Spleen (tissue), 11 donors: ENCODE measurements around the gene MAGI2. TPM values are rescaled to one million over a fixed set of nuclear protein-coding genes. Genes with fewer than 3 reads are reported as not detected.

Experiments used
- DNase-seq: peaks from one replicate; pipeline ENCODE4 v3.0.0-alpha.2; 2020
- H3K27ac ChIP-seq, 8 donors: fragments of 200-600 bp; sonication (generic) in 7 of 8; 1 replicate in 4 of 8; 2 replicates in 4 of 8; pipeline versions ENCODE4 v1.5.0 to v1.8.0; 2016 to 2021; ENCODE audit warnings: inconsistent platforms in 4 of 8, mild to moderate bottlenecking in 4 of 8, moderate library complexity in 1 of 8
- H3K27me3 ChIP-seq, 7 donors: fragments of 200-600 bp; sonication (generic) in 6 of 7; replicated peaks in 1 of 7; 1 replicate in 4 of 7; 2 replicates in 3 of 7; pipeline versions ENCODE4 v1.5.0 to v1.8.0; 2016 to 2021; ENCODE audit warnings: inconsistent platforms in 3 of 7, mild to moderate bottlenecking in 1 of 7
- H3K36me3 ChIP-seq, 6 donors: fragments of 200-600 bp; sonication (generic) in 5 of 6; 1 replicate in 4 of 6; 2 replicates in 2 of 6; pipeline versions ENCODE4 v1.5.0 to v1.8.0; 2016 to 2021; ENCODE audit warnings: inconsistent platforms in 2 of 6
- H3K4me1 ChIP-seq, 6 donors: fragments of 200-600 bp; sonication (generic) in 5 of 6; 1 replicate in 3 of 6; 2 replicates in 3 of 6; pipeline versions ENCODE4 v1.5.0 to v1.8.0; 2016 to 2021; ENCODE audit warnings: inconsistent platforms in 3 of 6
- H3K4me3 ChIP-seq, 8 donors: fragments of 200-600 bp; sonication (generic) in 7 of 8; 1 replicate in 4 of 8; 2 replicates in 4 of 8; pipeline versions ENCODE4 v1.5.0 to v1.8.0; 2016 to 2021; ENCODE audit warnings: inconsistent platforms in 4 of 8, mild to moderate bottlenecking in 4 of 8, moderate library complexity in 2 of 8
- H3K9me3 ChIP-seq, 8 donors: fragments of 200-600 bp; sonication (generic) in 7 of 8; 1 replicate in 4 of 8; 2 replicates in 4 of 8; pipeline versions ENCODE4 v1.5.0 to v1.8.0; 2016 to 2021; ENCODE audit warnings: inconsistent platforms in 4 of 8
- CTCF ChIP-seq, 11 experiments: fragments of 200-600 bp in 7 of 11; fragments of 450-650 bp in 4 of 11; sonication (generic) in 4 of 11; IDR thresholded peaks in 8 of 11; conservative IDR thresholded peaks in 3 of 11; 1 replicate in 7 of 11; 2 replicates in 4 of 11; pipeline versions ENCODE4 v1.4.0 to v1.8.0; 2016 to 2021; ENCODE audit warnings: antibody characterized with exemption in 11 of 11, inconsistent platforms in 4 of 11, mild to moderate bottlenecking in 1 of 11
- POLR2A ChIP-seq, 3 donors: fragments of 450-650 bp; IDR thresholded peaks; one replicate each; pipeline ENCODE4 v1.5.1; 2017; ENCODE audit warnings: antibody characterized with exemption in 3 of 3, mild to moderate bottlenecking in 1 of 3
- POLR2AphosphoS5 ChIP-seq, 3 donors: sonication (generic); formaldehyde crosslinking; IDR thresholded peaks; one replicate each; pipeline ENCODE4 v1.5.1; 2017; ENCODE audit warnings: antibody characterized with exemption in 3 of 3
- WGBS, 5 donors: extraction: QIAGEN DNeasy Blood & Tissue Kit in 3 of 5; methylation state at CpG; one replicate each; pipeline versions ENCODE4 v1.1.5 to v1.1.7; 2013 to 2018; 5-methylcytosine and 5-hydroxymethylcytosine counted together
- intact Hi-C: fragments of 100-400 bp; cut with DNase I; formaldehyde crosslinking; loops from one replicate; pipeline ENCODE4 v1.15.0; 2023; ENCODE audit warnings: low total_unique reads
- polyA plus RNA-seq, 3 donors: library from polyadenylated mRNA; stranded (reverse); fragments of 200-250 nt; gene quantifications; one replicate each; pipeline ENCODE4 v1.2.1, GENCODE V29; 2013
- total RNA-seq, 7 donors: library from RNA; depleted of rRNA in 3 of 7; stranded (reverse); fragments of >200 nt in 3 of 7; fragmentation: NEBNext Ultra II Directional in 4 of 7; extraction: Animal tissue kit (Norgen Biotek cat#: 25700) in 4 of 7; gene quantifications; one replicate each; pipeline versions ENCODE4 v1.1.0 to v1.2.1, GENCODE V29; 2016 to 2021
- donor health status: healthy with polysubstance abuse.
- donor health status: DM: no; HTN: no; CAD: no; lungs with moderate emphysema.
- donor health status: DM: no; HTN: no; CAD: no.
- donor health status: Bipolar disorder and iron deficiency.
- donor health status: healthy.
- donor health status: DM: no; HTN: no; CAD: no.
- donor health status: DM: yes; HTN: yes; CAD: no.

MAGI2 gene
- total and polyA plus RNA-seq, 10 donors, result 0.74 to 18.1 (median 11.1) TPM

- intact Hi-C loops, result no loop called here
- Histone ChIP-seq H3K27ac (no peak overlapping the region), H3K27me3 (no peaks in the 10 kb centered on the region), H3K36me3 (no peaks in the 10 kb centered on the region), H3K4me1 (no peaks in the 10 kb centered on the region), H3K4me3 (no peak overlapping the region), H3K9me3 (peaks cover 0 to 6% (median under 1%) of the 10 kb centered on the region in 8 donors)
- DNase-seq, result no peak
- TF ChIP-seq POLR2A (IDR thresholded peaks at IDR 0.05), result no peak
- TF ChIP-seq POLR2AphosphoS5 (IDR thresholded peaks at IDR 0.05), result no peak
- no peak for TF ChIP-seq CTCF (IDR thresholded peaks at IDR 0.05 in 8 of 11, conservative IDR thresholded peaks at IDR 0.05 in 3 of 11)
- 94 to 100% (median 97%) methylated on average over 1 of the region's 1 CpG for WGBS, 5 donors
These were observed 743.8 kb downstream of the MAGI2 start for GRCh38 chr7:78709658-78710057.

GRCh38 chr7:78704504-78704903 lies 749.0 kb downstream of the MAGI2 start:
- H3K27me3 ChIP-seq, result no peaks in the 10 kb centered on the region
- TF ChIP-seq POLR2AphosphoS5 (IDR thresholded peaks at IDR 0.05), result no peak
- TF ChIP-seq POLR2A (IDR thresholded peaks at IDR 0.05), result no peak
- no peak for TF ChIP-seq CTCF (IDR thresholded peaks at IDR 0.05 in 8 of 11, conservative IDR thresholded peaks at IDR 0.05 in 3 of 11)
- 75 to 92% (median 87%) methylated on average over 3 of the region's 3 CpGs for WGBS, 5 donors
- intact Hi-C loops, result no loop called here
- no peaks in the 10 kb centered on the region for H3K36me3 ChIP-seq
- no peak overlapping the region for H3K4me3 ChIP-seq
- H3K4me1 ChIP-seq, result no peaks in the 10 kb centered on the region
- DNase-seq, result no peak
- H3K9me3 ChIP-seq, result peaks cover 0 to 10% (median 2%) of the 10 kb centered on the region in 8 donors
- no peak overlapping the region for H3K27ac ChIP-seq

- Histone ChIP-seq H3K9me3 (peaks cover 0 to 10% (median 2%) of the 10 kb centered on the region in 8 donors), H3K27me3 (no peaks in the 10 kb centered on the region), H3K27ac (no peak overlapping the region), H3K4me1 (no peaks in the 10 kb centered on the region), H3K36me3 (no peaks in the 10 kb centered on the region), H3K4me3 (no peak overlapping the region)
- TF ChIP-seq CTCF (IDR thresholded peaks at IDR 0.05 in 8 of 11, conservative IDR thresholded peaks at IDR 0.05 in 3 of 11) (no peak), POLR2A (IDR thresholded peaks at IDR 0.05) (no peak), POLR2AphosphoS5 (IDR thresholded peaks at IDR 0.05) (no peak)
- DNase-seq, result no peak
- intact Hi-C loops, result no loop called here
- WGBS, 5 donors, result 83 to 90% (median 85%) methylated on average over 2 of the region's 2 CpGs
These were observed 750.1 kb downstream of the MAGI2 start for GRCh38 chr7:78703391-78703790.

GRCh38 chr7:78702770-78703169 lies 750.7 kb downstream of the MAGI2 start:
- no peak for DNase-seq
- no peak for TF ChIP-seq CTCF (IDR thresholded peaks at IDR 0.05 in 8 of 11, conservative IDR thresholded peaks at IDR 0.05 in 3 of 11)
- TF ChIP-seq POLR2A (IDR thresholded peaks at IDR 0.05), result no peak
- no peak for TF ChIP-seq POLR2AphosphoS5 (IDR thresholded peaks at IDR 0.05)
- peaks cover 0 to 10% (median 2%) of the 10 kb centered on the region in 8 donors for H3K9me3 ChIP-seq
- no peak overlapping the region for H3K4me3 ChIP-seq
- H3K27me3 ChIP-seq, result no peaks in the 10 kb centered on the region
- H3K4me1 ChIP-seq, result no peaks in the 10 kb centered on the region
- intact Hi-C loops, result no loop called here
- no peaks in the 10 kb centered on the region for H3K36me3 ChIP-seq
- H3K27ac ChIP-seq, result no peak overlapping the region
